Activated naive CD4-positive, alpha-beta T cell treated with anti-CD3 and anti-CD28 coated beads, Interleukin-2, amount 50 U/mL, for 72 hours (primary cell): ENCODE measurements around the gene STAT5A. TPM values are rescaled to one million over a fixed set of nuclear protein-coding genes. Genes with fewer than 3 reads are reported as not detected.

Experiments used
- ATAC-seq, 2 donors: fragments of 150-1000 bp; cut with Tn5 transposase; 2 replicates each; pipeline ENCODE4 v1.10.0; 2021; ENCODE audit warnings: mild to moderate bottlenecking in 2 of 2, moderate library complexity in 2 of 2
- DNase-seq, 2 donors: peaks; one replicate each; pipeline ENCODE4 v3.0.0; 2021 to 2022; ENCODE audit warnings: low spot score in 2 of 2
- H3K27ac Mint-ChIP-seq, 2 donors: one replicate each; pipeline ENCODE4 v1.8.0; 2022; ENCODE audit warnings: mild to moderate bottlenecking in 2 of 2, mixed read lengths in 2 of 2
- H3K36me3 Mint-ChIP-seq, 2 donors: one replicate each; pipeline ENCODE4 v1.8.0; 2022; ENCODE audit warnings: mixed read lengths in 2 of 2
- H3K9me3 Mint-ChIP-seq, 2 donors: one replicate each; pipeline ENCODE4 v1.8.0; 2022; ENCODE audit warnings: mixed read lengths in 2 of 2
- total RNA-seq, 2 donors: library from RNA; stranded (reverse); gene quantifications; one replicate each; pipeline ENCODE4 v1.2.3, GENCODE V29; 2022

The STAT5A gene
- total RNA-seq, 2 donors from 2014 or later: 171 to 177 TPM

GRCh38 chr17:42323268-42323773, 35.0 kb downstream of the STAT5A start:
- no peaks in the 10 kb centered on the region for H3K9me3 Mint-ChIP-seq
- peak overlapping the region; percentile 66 to 92 for H3K27ac Mint-ChIP-seq
- ATAC-seq (peak in 1 of 2 donors; percentile 16), DNase-seq (no peak)
- peaks cover 20 to 69% of the 10 kb centered on the region in 2 donors for H3K36me3 Mint-ChIP-seq

- Mint-ChIP-seq H3K36me3 (peaks cover 13 to 71% of the 10 kb centered on the region in 2 donors), H3K9me3 (no peaks in the 10 kb centered on the region), H3K27ac (peak overlapping the region; percentile 25 to 67)
- ATAC-seq (peak in 1 of 2 donors; percentile 59), DNase-seq (no peak)
These were observed 36.7 kb downstream of the STAT5A start for GRCh38 chr17:42325026-42325425.

DNA sequence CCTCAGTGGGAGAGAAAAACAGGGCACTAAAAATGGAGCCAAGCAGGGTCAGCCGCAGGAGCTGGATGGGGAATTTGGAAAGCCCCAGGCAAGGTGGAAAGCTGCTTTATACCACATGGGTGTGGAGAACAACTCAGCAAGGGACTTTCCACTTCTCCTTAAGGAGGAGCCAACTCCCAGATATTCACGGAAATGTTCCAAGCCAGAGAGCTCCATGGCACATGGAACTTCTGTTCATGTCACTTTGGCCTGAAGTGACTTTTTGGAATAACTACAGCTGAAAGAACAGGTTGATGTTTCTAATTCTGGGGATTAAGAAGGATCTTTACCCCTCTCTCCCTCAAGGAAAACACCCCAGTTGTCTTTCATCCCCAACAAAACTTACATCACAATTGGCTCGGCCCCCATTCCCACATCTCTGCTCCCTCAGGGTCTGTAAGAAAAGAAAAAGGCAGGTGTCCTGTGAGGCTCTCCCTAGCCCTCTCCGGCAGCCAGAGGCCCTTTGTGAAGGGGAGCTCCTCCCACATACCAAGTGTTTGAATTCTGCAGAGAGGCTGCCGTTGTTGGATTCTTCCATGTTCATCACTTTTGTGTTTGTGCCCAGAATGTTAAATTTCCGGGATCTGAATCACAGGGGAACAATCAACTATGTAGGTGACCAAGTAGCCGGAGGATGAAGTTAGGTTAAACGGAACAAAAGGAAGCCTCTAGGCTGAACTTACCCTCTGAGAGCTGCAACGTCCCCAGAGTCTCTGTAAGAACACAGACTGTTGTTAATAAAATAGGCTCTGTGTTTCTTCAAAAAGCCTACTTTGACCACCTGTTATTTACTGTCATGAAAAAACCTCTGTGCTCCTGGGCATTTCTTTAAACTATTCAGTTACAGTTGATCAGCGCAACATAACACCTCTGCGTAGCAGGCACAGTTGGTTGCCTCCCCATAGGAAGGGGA, 41.0 kb downstream of the STAT5A start:
- DNase-seq: no peak
- peaks cover 16 to 66% of the 10 kb centered on the region in 2 donors for H3K36me3 Mint-ChIP-seq
- no peak for ATAC-seq
- no peaks in the 10 kb centered on the region for H3K9me3 Mint-ChIP-seq
- peak overlapping the region; percentile 84 to 89 for H3K27ac Mint-ChIP-seq

DNA sequence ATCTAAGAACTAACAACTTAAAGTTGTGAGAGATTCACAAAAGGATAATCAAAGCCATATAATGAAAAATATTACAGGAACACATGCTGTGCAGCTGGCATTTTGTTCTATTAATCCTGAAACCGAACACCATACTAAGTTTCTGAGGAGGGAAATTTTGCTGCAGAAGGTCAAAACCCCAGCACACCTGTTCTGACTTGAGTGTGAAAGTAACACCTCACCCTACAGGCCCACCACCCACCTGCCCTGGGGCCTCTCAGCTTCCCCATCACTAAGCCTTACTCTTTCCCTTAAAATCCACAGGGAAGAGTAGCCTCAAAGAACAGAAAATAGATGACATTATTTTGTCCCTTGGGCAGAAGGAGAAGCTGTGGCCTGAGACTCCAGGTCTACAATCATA, 44.8 kb downstream of the STAT5A start:
- Mint-ChIP-seq H3K36me3 (peaks cover 25 to 69% of the 10 kb centered on the region in 2 donors), H3K27ac (peak overlapping the region; percentile 61 to 66), H3K9me3 (no peaks in the 10 kb centered on the region)
- peak; percentile 61 to 67 for ATAC-seq
- DNase-seq: peak in 1 of 2 donors; percentile 47

- no peak for DNase-seq
- peaks cover 35 to 68% of the 10 kb centered on the region in 2 donors for H3K36me3 Mint-ChIP-seq
- ATAC-seq: no peak
- no peaks in the 10 kb centered on the region for H3K9me3 Mint-ChIP-seq
- H3K27ac Mint-ChIP-seq: peak overlapping the region; percentile 14 to 84
These were observed 46.4 kb downstream of the STAT5A start for GRCh38 chr17:42334677-42335076.

GRCh38 chr17:42337442-42337841, 49.1 kb downstream of the STAT5A start:
- Mint-ChIP-seq H3K9me3 (no peaks in the 10 kb centered on the region), H3K36me3 (peaks cover 28 to 69% of the 10 kb centered on the region in 2 donors), H3K27ac (peak overlapping the region; percentile 90 to 96)
- ATAC-seq (peak; percentile 68 to 71), DNase-seq (peak; percentile 70 to 88)

DNA sequence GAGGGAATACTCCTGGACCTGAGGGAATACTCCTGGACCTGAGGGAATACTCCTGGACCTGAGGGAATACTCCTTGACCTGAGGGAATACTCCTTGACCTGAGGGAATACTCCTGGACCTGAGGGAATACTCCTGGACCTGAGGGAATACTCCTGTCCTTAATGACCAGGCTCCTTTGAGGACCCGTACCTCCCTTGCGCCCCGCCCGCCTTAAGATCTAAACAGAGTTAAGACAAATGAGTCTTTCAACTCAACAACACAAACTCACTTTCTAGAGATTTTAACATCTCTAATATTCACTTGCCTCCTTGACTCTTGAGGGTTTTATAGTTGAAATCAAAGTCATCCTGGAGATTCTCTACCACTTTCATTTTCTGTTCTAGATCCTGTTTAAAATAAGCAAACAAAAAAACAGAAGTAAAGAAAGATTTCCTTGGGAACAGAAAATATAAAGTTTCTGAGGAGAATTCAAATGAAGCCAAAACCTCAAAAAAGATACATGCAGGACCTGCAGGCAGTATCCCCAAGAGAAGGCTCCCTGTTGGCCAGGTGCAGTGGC, 50.2 kb downstream of the STAT5A start:
- no peak for DNase-seq
- Mint-ChIP-seq H3K9me3 (no peaks in the 10 kb centered on the region), H3K27ac (peak overlapping the region; percentile 95 to 96), H3K36me3 (peaks cover 26 to 66% of the 10 kb centered on the region in 2 donors)
- ATAC-seq: no peak

DNA sequence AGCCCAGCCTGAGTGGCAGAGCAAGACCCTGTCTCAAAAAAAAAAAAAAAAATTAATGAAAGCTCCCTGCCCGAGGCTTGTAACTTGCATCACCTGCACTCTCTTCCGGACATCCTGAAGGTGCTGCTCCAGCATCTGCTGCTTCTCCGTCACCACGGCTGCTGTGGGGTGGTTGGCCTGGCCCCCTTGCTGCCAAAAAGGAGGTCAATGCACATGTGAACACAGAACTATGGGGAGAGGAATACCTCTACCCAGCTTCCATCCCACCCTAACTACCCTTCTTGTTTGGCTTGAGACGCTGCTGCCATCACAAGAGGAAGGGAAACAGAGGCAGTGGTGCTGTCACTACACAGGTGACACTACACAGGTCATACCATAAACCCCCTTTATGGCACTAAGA, 50.9 kb downstream of the STAT5A start:
- ATAC-seq: no peak
- peaks cover 20 to 67% of the 10 kb centered on the region in 2 donors for H3K36me3 Mint-ChIP-seq
- DNase-seq: no peak
- peak overlapping the region; percentile 96 to 97 for H3K27ac Mint-ChIP-seq
- no peaks in the 10 kb centered on the region for H3K9me3 Mint-ChIP-seq

DNA sequence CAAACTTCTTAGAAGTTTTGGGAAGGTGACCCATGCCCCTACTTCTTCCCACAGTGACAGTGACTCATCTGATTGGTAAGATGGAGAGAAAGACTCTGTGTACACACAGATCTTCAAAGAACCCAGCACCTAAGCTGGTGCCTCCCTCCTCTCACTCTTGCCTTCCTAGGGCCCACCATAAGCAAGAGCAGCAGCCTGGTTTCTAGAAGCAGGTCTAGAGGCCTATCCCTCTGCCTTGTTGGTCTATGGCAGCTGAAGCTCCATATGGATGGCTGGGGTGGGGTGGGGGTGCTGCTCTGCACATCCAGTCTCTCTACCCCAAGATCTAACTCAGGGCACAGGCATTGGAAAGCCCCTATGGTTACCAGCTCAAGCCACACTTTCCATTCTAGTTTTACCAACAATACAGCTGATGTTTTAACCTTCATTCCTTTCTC, 52.4 kb downstream of the STAT5A start:
- ATAC-seq (peak; percentile 65 to 68), DNase-seq (peak; percentile 60 to 72)
- H3K27ac Mint-ChIP-seq: peak overlapping the region; percentile 96 to 97
- no peaks in the 10 kb centered on the region for H3K9me3 Mint-ChIP-seq
- H3K36me3 Mint-ChIP-seq: peaks cover 20 to 72% of the 10 kb centered on the region in 2 donors

DNA sequence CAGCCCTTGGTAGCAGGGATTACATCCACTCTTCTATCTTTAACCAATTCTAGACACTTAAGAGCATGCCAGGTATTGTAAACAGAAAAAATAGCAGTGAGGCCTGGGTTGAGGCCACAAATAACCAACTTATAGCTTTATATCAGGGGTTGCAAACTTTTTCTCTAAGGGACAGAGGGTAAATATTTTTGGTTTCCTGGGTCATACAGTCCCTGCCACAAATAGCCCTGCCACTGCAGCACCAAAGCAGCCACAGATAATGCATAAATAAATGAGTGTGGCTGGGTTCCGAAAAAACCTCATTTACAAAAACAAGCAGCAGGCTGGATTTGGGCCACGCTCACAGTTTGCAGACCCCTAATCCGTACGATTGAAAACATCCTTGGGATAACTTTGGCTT, 53.3 kb downstream of the STAT5A start:
- H3K36me3 Mint-ChIP-seq: peaks cover 24 to 77% of the 10 kb centered on the region in 2 donors
- H3K27ac Mint-ChIP-seq: peak overlapping the region; percentile 96 to 97
- DNase-seq (no peak), ATAC-seq (no peak)
- no peaks in the 10 kb centered on the region for H3K9me3 Mint-ChIP-seq

DNA sequence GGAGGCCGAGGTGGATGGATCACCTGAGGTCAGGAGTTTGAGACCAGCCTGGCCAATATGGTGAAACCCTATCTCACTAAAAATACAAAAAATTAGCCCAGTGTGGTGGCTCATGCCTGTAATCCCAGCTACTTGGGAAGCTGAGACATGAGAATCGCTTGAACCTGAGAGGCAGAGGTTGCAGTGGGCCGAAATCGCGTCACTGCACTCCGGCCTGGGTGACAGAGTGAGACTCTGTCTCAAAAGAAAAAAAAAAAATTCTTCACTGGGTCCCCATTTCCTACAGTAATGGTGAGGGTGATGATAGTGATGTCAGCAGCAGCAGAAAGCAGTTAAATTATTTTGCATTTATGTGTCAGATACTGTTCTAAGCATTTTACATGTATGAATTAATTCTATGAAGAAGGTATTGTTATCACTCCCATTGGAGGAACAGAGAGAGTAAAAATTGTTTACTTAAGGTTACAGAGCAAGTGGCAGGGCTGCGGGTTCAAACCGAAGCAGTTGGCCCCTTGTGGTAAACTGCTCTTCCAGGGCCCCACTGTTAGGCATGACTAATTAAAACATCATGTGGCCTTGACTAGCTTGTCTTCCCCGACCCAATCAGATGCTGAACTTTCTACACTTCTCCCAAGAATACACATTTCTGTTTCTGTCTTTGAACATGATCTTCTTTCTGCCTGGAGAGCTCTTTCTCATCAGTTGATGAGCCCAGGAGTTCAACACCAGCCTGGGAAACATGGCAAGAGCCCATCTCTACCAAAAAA, 54.1 kb downstream of the STAT5A start:
- H3K9me3 Mint-ChIP-seq: no peaks in the 10 kb centered on the region
- peak overlapping the region; percentile 96 to 97 for H3K27ac Mint-ChIP-seq
- DNase-seq (no peak), ATAC-seq (peak; percentile 58 to 76)
- H3K36me3 Mint-ChIP-seq: peaks cover 28 to 79% of the 10 kb centered on the region in 2 donors

- peak overlapping the region in 1 of 2 donors; percentile 70 for H3K27ac Mint-ChIP-seq
- ATAC-seq (no peak), DNase-seq (no peak)
- peaks cover 26 to 87% of the 10 kb centered on the region in 2 donors for H3K36me3 Mint-ChIP-seq
- H3K9me3 Mint-ChIP-seq: no peaks in the 10 kb centered on the region
These were observed 57.2 kb downstream of the STAT5A start for GRCh38 chr17:42345396-42346073.

- H3K36me3 Mint-ChIP-seq: peaks cover 26 to 81% of the 10 kb centered on the region in 2 donors
- DNase-seq (no peak), ATAC-seq (no peak)
- H3K27ac Mint-ChIP-seq: no peak overlapping the region
- H3K9me3 Mint-ChIP-seq: no peaks in the 10 kb centered on the region
These were observed 58.2 kb downstream of the STAT5A start for GRCh38 chr17:42346481-42346880.

DNA sequence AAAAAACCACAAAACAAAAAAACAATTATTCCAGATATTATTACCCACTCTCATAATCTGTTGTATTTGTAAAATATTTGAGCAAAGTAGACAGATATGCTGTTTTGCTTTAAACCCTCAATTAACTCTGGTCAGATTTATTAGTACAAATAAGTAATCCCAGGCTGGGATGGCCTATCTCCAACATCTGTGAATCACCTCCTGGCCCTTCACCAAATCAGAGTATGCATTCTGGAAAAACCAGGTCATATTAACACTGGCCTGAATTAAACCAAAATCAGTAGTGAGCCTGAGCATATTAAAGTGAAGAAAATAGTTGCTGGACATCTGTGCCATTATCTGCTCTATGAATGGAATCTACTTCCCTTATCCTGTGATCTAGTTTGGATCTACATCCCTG, 58.9 kb downstream of the STAT5A start:
- DNase-seq (no peak), ATAC-seq (no peak)
- H3K27ac Mint-ChIP-seq: peak overlapping the region; percentile 72 to 74

DNA sequence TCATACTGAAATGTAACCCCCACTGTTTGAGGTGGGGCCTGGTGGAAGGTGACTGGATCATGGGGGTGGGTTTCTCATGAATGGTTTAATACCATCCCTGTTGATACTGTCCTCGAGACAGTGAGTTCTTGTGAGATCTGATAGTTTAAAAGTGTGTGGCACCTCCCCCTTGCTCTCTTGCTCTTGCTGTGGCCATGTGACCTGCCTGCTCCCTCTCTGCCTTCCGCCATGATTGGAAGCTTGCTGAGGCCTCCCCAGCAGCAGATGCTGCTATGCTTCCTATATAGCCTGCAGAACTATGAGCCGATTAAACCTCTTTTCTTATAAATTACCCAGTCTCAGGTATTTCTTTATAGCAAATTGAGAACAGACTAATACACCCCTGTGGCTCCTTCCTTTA, 59.3 kb downstream of the STAT5A start:
- DNase-seq (no peak), ATAC-seq (no peak)
- H3K9me3 Mint-ChIP-seq: no peaks in the 10 kb centered on the region
- peaks cover 26 to 70% of the 10 kb centered on the region in 2 donors for H3K36me3 Mint-ChIP-seq
- H3K27ac Mint-ChIP-seq: peak overlapping the region; percentile 72 to 74

More for the DNA sequence above, 58.9 kb downstream of the STAT5A start:
- Mint-ChIP-seq H3K36me3 (peaks cover 26 to 74% of the 10 kb centered on the region in 2 donors), H3K9me3 (no peaks in the 10 kb centered on the region)

- Mint-ChIP-seq H3K27ac (peak overlapping the region; percentile 56 to 72), H3K9me3 (no peaks in the 10 kb centered on the region), H3K36me3 (peaks cover 26 to 65% of the 10 kb centered on the region in 2 donors)
- DNase-seq (no peak), ATAC-seq (peak; percentile 19 to 81)
These were observed 59.8 kb downstream of the STAT5A start for GRCh38 chr17:42348104-42348503.
